Activated T-helper 17 cell treated with anti-CD3 and anti-CD28 coated beads, Interleukin-2, amount 50 U/mL, for 72 hours (primary cell): ENCODE data around the gene KIAA1586. TPM values are rescaled to one million over a fixed set of nuclear protein-coding genes. Genes with fewer than 3 reads are reported as not detected.
A peak's percentile ranks its signal among the peaks of the same experiment; 100 is the strongest.
"Not testable (repeated sequence)": the region's sequence is repeated elsewhere in the genome, so short reads cannot be mapped to it uniquely, and the experiment has no call there.

Source experiments
- ATAC-seq: fragments of 150-1000 bp; cut with Tn5 transposase; replicated peaks from 2 replicates; pipeline ENCODE4 v1.10.0; 2021; ENCODE audit warnings: mild to moderate bottlenecking, moderate library complexity
- H3K27ac Mint-ChIP-seq: one replicate; pipeline ENCODE4 v1.8.0; 2022; ENCODE audit warnings: mixed read lengths
- H3K27me3 Mint-ChIP-seq: one replicate; pipeline ENCODE4 v1.8.0; 2022; ENCODE audit warnings: mixed read lengths
- H3K36me3 Mint-ChIP-seq: one replicate; pipeline ENCODE4 v1.8.0; 2022; ENCODE audit warnings: low read depth, mild to moderate bottlenecking, mixed read lengths
- H3K4me1 Mint-ChIP-seq: one replicate; pipeline ENCODE4 v1.8.0; 2022; ENCODE audit warnings: mixed read lengths
- H3K4me3 Mint-ChIP-seq: one replicate; pipeline ENCODE4 v1.8.0; 2022; ENCODE audit warnings: mild to moderate bottlenecking, mixed read lengths
- H3K9me3 Mint-ChIP-seq: one replicate; pipeline ENCODE4 v1.8.0; 2022; ENCODE audit warnings: mixed read lengths
- total RNA-seq, 2 donors: library from RNA; stranded (reverse); gene quantifications; one replicate each; pipeline ENCODE4 v1.2.3, GENCODE V29; 2022

KIAA1586 gene
- total RNA-seq, 2 donors from 2014 or later, result 13.9 to 18.3 TPM

DNA sequence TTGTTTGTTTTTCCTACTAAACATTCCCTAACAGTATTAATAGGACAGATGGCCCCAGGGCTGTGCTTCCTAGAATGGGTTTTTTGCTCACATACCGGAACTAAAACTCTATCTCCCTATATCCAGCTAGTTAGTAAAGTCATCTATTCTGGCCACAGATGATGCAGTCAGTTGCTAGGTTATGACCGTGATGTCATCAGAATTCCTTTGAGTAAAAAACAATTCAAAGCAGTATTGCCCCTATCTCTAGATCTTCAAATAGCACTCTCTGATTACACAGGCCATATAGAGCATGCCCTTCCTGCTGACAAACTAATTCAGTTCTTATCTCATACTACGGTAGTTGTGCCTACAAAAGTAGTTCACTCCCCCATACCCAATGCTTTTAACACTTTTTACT, 25.6 kb downstream of the KIAA1586 start:
- Mint-ChIP-seq H3K4me3 (no peak overlapping the region), H3K36me3 (peaks cover 6% of the 10 kb centered on the region), H3K27me3 (no peaks in the 10 kb centered on the region), H3K9me3 (no peaks in the 10 kb centered on the region), H3K27ac (no peak overlapping the region), H3K4me1 (no peaks in the 10 kb centered on the region)
- ATAC-seq, result no peak

GRCh38 chr6:57074383-57074782, 27.9 kb downstream of the KIAA1586 start:
- Mint-ChIP-seq H3K27me3 (no peaks in the 10 kb centered on the region), H3K27ac (no peak overlapping the region), H3K36me3 (peaks cover 6% of the 10 kb centered on the region), H3K4me1 (no peaks in the 10 kb centered on the region), H3K9me3 (no peaks in the 10 kb centered on the region), H3K4me3 (no peak overlapping the region)
- ATAC-seq, result no peak

DNA sequence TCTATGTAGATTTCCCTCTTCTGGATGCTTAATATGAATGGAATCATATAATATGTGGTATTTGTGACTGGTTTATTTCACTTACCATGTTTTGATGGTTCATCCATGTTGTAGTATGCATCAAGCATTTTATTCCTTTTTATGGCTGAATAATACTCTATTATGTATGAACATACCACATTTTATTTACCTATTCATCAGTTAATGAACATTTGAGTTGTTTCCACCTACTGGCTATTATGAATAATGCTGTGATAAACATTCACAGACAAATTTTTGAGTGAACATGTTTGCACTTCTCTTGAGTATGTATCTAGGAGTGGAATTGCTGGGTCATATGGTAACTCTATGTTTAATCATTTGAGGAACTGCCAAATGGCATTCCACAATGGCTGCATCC, 28.6 kb downstream of the KIAA1586 start:
- H3K27me3 Mint-ChIP-seq, result no peaks in the 10 kb centered on the region
- no peak overlapping the region for H3K4me3 Mint-ChIP-seq
- ATAC-seq, result no peak
- peaks cover 6% of the 10 kb centered on the region for H3K36me3 Mint-ChIP-seq
- H3K9me3 Mint-ChIP-seq, result no peaks in the 10 kb centered on the region
- no peaks in the 10 kb centered on the region for H3K4me1 Mint-ChIP-seq
- no peak overlapping the region for H3K27ac Mint-ChIP-seq

DNA sequence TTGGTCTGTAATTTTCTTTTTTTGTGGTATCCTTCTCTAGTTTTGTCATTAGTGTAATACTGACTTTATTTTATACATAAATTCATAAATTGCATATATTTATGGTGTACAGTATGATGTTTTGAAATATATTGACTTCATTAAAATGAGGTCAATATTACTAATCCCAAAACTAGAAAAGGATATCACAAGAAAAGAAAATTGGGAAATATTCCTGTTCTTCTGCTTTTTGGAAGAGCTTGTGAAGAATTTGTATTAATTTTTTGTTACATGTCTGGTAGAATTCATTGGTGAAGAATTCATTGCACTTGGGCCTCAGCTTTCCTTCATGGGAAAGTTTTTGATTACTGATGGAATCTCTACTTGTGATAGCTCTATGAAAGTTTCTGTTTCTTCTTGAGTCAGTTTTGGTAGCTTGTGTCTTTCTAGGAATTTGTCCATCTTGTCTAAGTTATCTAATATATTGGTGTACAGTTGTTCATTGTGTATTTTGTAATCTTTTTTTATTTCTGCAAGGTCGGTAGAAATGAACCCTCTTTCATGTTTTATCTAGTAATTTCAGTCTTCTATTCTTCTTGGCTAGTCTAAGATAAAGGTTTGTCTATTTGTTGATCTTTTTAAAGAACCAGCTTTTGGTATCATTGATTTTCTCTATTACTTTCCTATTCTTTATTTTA, 32.2 kb downstream of the KIAA1586 start:
- no peak for ATAC-seq
- no peak overlapping the region for H3K4me3 Mint-ChIP-seq
- H3K27ac Mint-ChIP-seq, result no peak overlapping the region
- no peaks in the 10 kb centered on the region for H3K27me3 Mint-ChIP-seq
- H3K4me1 Mint-ChIP-seq, result no peaks in the 10 kb centered on the region
- H3K9me3 Mint-ChIP-seq, result no peaks in the 10 kb centered on the region
- peaks cover 4% of the 10 kb centered on the region for H3K36me3 Mint-ChIP-seq

DNA sequence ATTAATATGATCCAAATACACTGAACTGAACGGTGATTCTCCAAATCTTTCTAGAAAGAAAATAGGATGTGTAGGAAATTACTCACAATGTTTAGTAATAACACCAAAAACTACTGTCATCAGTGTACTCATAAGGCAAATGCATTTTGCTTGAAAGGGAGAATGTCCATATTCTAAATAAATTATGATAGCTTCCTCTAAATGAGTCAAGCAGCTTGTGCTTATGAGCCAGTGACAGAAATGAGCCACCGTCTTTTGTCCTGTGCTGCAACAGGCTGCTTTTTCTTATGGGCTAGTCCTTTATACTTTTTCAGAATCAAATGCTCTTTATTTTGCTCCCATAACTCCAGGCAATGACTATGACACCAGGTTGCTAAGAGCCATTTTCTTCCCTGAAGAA, 39.0 kb downstream of the KIAA1586 start:
- no peak for ATAC-seq
- Mint-ChIP-seq H3K36me3 (no peaks in the 10 kb centered on the region), H3K4me1 (peaks cover 6% of the 10 kb centered on the region), H3K27ac (no peak overlapping the region), H3K27me3 (no peaks in the 10 kb centered on the region), H3K9me3 (no peaks in the 10 kb centered on the region), H3K4me3 (no peak overlapping the region)

DNA sequence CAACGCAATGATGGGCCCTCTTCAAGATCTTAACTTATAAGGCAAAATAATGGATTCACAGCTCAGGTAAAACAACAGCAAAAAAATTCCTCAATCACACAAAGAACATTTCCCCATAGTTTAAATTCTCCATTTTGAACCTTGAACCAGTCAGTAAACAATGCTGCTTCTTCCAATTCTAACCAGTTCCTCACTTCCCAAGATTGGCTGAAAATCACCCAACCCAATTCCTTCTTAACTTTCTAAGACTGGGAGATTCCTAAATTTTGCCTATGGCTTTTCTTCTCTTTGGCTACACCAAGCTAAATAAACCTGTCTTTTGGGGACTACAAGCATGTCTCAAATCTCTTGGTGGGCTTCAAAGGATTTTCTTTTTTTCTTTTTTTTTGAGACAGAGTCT, 40.4 kb downstream of the KIAA1586 start:
- ATAC-seq, result no peak
- no peak overlapping the region for H3K4me3 Mint-ChIP-seq
- H3K36me3 Mint-ChIP-seq, result peaks cover 8% of the 10 kb centered on the region
- no peaks in the 10 kb centered on the region for H3K27me3 Mint-ChIP-seq
- peak overlapping the region; percentile 22 for H3K27ac Mint-ChIP-seq
- H3K4me1 Mint-ChIP-seq, result peaks cover 12% of the 10 kb centered on the region
- no peaks in the 10 kb centered on the region for H3K9me3 Mint-ChIP-seq

DNA sequence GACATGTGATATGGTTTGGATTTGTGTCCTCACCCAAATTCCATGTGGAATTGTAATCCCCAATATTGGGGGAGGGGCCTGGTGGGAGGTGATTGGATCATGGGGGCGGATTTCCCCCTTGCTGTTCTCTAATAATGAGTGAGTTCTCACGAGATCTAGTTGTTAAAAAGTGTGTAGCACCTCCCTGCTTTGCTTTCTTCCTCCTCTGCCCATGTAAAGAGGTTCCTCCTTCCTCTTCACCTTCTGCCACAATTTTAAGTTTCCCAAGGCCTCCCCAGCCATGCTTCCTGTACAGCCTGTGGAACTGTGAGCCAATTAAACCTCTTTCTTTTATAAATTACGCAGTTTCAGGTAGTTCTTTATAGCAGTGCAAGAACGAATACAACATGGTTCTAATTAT, 41.4 kb downstream of the KIAA1586 start:
- H3K27ac Mint-ChIP-seq, result no peak overlapping the region
- no peak overlapping the region for H3K4me3 Mint-ChIP-seq
- no peaks in the 10 kb centered on the region for H3K9me3 Mint-ChIP-seq
- peaks cover 20% of the 10 kb centered on the region for H3K4me1 Mint-ChIP-seq
- ATAC-seq, result no peak
- no peaks in the 10 kb centered on the region for H3K27me3 Mint-ChIP-seq
- peaks cover 19% of the 10 kb centered on the region for H3K36me3 Mint-ChIP-seq

DNA sequence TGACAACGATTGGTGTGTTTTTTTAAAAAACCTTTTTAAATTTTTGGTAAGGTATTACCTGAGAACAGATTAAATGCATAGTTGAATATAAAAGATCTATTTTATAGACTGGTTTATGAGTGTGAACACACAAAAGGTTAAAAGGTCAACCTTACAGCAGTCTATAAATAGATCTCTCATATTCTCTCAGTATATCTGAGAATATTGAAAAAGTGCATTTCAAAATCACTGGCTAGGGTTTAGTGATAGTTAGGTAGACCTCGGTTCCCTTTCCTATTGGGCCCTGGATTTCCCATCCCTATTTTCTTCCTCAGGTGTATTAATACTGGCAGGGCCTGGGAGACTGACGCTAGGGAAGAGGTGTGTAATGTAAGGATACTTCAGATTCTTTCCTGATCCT, 42.8 kb downstream of the KIAA1586 start:
- Mint-ChIP-seq H3K27me3 (no peaks in the 10 kb centered on the region), H3K4me1 (peaks cover 29% of the 10 kb centered on the region), H3K9me3 (no peaks in the 10 kb centered on the region)

GRCh38 chr6:57089687-57090457, 43.4 kb downstream of the KIAA1586 start, which contains the start of gene ZNF451:
Gene ZNF451, plus strand, starts transcription at chr6:57090188. Its CDS starts 66 bp downstream, at chr6:57090254.
- H3K4me3 Mint-ChIP-seq, result peak within 1 kb of the TSS; percentile 74
- peak; percentile 96 for ATAC-seq
- H3K4me1 Mint-ChIP-seq, result peaks cover 29% of the 10 kb centered on the region
- H3K9me3 Mint-ChIP-seq, result no peaks in the 10 kb centered on the region
- peaks cover 31% of the 10 kb centered on the region for H3K36me3 Mint-ChIP-seq
- no peaks in the 10 kb centered on the region for H3K27me3 Mint-ChIP-seq
- H3K27ac Mint-ChIP-seq, result peak within 1 kb of the TSS; percentile 66

More for the DNA sequence above, 42.8 kb downstream of the KIAA1586 start:
- Mint-ChIP-seq H3K4me3 (peak overlapping the region; percentile 74), H3K27ac (peak overlapping the region; percentile 66), H3K36me3 (peaks cover 30% of the 10 kb centered on the region)
- ATAC-seq, result no peak

DNA sequence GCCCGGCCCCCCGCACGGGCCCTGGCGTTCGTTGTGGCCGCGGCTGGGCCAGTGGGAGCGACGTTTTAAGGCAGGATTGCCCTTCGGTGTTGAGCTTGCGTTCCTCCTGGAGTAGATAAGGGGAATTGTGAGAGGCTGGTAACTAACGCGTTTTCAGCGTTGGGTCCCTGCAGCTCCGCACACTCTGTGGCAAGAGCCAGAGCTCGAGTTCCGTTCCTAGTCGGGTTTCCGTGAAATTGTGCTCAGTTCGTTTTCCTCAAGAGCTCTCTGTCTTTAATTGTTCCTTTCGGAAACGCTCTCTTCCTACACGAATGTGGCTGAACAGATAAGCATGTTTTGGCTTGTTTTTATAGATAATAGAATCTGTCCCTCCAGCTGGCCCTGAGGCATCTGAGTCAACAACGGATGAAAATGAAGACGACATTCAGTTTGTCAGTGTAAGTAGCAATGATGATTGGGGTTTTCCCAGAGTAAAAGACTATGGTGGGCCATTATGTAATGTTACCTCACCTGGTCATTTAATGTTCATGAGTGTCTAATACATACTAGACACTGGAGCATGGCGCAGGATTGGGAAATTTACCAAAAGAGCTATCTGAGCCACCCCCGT, 44.1 kb downstream of the KIAA1586 start:
- not testable (repeated sequence) for H3K27me3 Mint-ChIP-seq, H3K27ac Mint-ChIP-seq, H3K9me3 Mint-ChIP-seq
- H3K4me1 Mint-ChIP-seq, result peaks cover 29% of the 10 kb centered on the region
- peaks cover 38% of the 10 kb centered on the region for H3K36me3 Mint-ChIP-seq
- ATAC-seq, result peak; percentile 8
- H3K4me3 Mint-ChIP-seq, result peak overlapping the region; percentile 74

GRCh38 chr6:57091375-57091774, 44.9 kb downstream of the KIAA1586 start:
- Mint-ChIP-seq H3K4me1 (peaks cover 29% of the 10 kb centered on the region), H3K4me3 (peak overlapping the region; percentile 86), H3K36me3 (peaks cover 46% of the 10 kb centered on the region), H3K27ac (peak overlapping the region; percentile 69)
- not testable (repeated sequence) for ATAC-seq, H3K9me3 Mint-ChIP-seq, H3K27me3 Mint-ChIP-seq

DNA sequence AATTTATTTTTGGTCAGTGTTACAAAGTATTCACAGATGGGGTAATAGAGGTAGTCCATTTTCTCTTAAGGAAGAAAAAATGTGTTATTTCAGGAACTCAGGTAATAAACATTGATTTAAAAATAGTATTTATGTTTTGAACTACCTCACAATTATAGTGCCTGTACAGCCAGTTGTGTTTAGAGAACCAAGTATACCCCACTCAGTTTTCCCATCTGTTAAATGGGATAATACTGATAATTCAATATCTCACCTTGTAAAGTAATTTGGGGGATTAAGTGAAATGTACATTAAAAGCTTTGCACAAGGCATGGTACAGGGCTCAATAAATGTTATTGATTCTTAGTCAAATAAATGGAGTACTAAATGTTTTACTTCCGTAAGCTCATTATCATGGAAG, 48.2 kb downstream of the KIAA1586 start:
- Mint-ChIP-seq H3K36me3 (peaks cover 77% of the 10 kb centered on the region), H3K4me1 (peaks cover 36% of the 10 kb centered on the region), H3K9me3 (no peaks in the 10 kb centered on the region), H3K27ac (no peak overlapping the region), H3K4me3 (no peak overlapping the region), H3K27me3 (no peaks in the 10 kb centered on the region)
- ATAC-seq, result no peak

GRCh38 chr6:57097596-57097995, 51.1 kb downstream of the KIAA1586 start:
- H3K27ac Mint-ChIP-seq, result no peak overlapping the region
- ATAC-seq, result no peak
- no peak overlapping the region for H3K4me3 Mint-ChIP-seq
- H3K27me3 Mint-ChIP-seq, result no peaks in the 10 kb centered on the region
- peaks cover 91% of the 10 kb centered on the region for H3K36me3 Mint-ChIP-seq
- H3K4me1 Mint-ChIP-seq, result peaks cover 28% of the 10 kb centered on the region
- H3K9me3 Mint-ChIP-seq, result no peaks in the 10 kb centered on the region

- H3K27me3 Mint-ChIP-seq, result no peaks in the 10 kb centered on the region
- H3K27ac Mint-ChIP-seq, result no peak overlapping the region
- H3K36me3 Mint-ChIP-seq, result peaks cover 91% of the 10 kb centered on the region
- H3K9me3 Mint-ChIP-seq, result no peaks in the 10 kb centered on the region
- H3K4me3 Mint-ChIP-seq, result no peak overlapping the region
- ATAC-seq, result no peak
- H3K4me1 Mint-ChIP-seq, result peaks cover 17% of the 10 kb centered on the region
Observed at GRCh38 chr6:57102976-57103375, 56.5 kb downstream of the KIAA1586 start.

- Mint-ChIP-seq H3K4me3 (no peak overlapping the region), H3K27me3 (no peaks in the 10 kb centered on the region), H3K9me3 (no peaks in the 10 kb centered on the region), H3K27ac (no peak overlapping the region), H3K36me3 (peaks cover 85% of the 10 kb centered on the region), H3K4me1 (peaks cover 20% of the 10 kb centered on the region)
- no peak for ATAC-seq
Observed at GRCh38 chr6:57104336-57104735, 57.8 kb downstream of the KIAA1586 start.
